ENCODE measurements around the gene TFF2. TPM values are rescaled to one million over a fixed set of nuclear protein-coding genes. Genes with fewer than 3 reads are reported as not detected.

The TFF2 gene
- total RNA-seq, 4 donors from 2014 or later = 0.68 TPM; not detected in 3

GRCh38 chr21:42350318-42350910 is 380 bp downstream of the TFF2 start:
- intact Hi-C loops (cut with DNase I; ENCODE audit: low total_unique reads) (no loop called here), in situ Hi-C loops (cut with MboI; ENCODE audit: low pct_ligation_motif_present in 1 of 4, low pct_unique_long_range_greater_than_20kb in 1 of 4, low sequenced_read_pairs in 3 of 4) (no loop called here)
- Histone ChIP-seq H3K36me3 (no peaks in the 10 kb centered on the region), H3K27ac (no peak overlapping the region), H3K4me3 (no peak overlapping the region), H3K4me1 (no peaks in the 10 kb centered on the region), H3K27me3 (no peaks in the 10 kb centered on the region), H3K9me3 (peaks cover 0 to 5% of the 10 kb centered on the region in 2 donors)
- 70 to 90% methylated on average over 4 to 11 of the region's 11 CpGs for WGBS, 2 donors (ENCODE audit: low coverage in 1 of 2)
- TF ChIP-seq EP300 (IDR thresholded peaks at IDR 0.05; ENCODE audit: low read depth) = no peak
- TF ChIP-seq POLR2A (IDR thresholded peaks at IDR 0.05) = no peak
- no peak for TF ChIP-seq POLR2AphosphoS5 (IDR thresholded peaks at IDR 0.05)
- TF ChIP-seq CTCF (IDR thresholded peaks at IDR 0.05) = no peak
- DNase-seq = no peak

GRCh38 chr21:42349420-42350317 is 1.1 kb downstream of the TFF2 start:
- Histone ChIP-seq H3K4me1 (no peaks in the 10 kb centered on the region), H3K9me3 (no peaks in the 10 kb centered on the region), H3K27me3 (no peaks in the 10 kb centered on the region), H3K27ac (no peak overlapping the region), H3K4me3 (no peak overlapping the region), H3K36me3 (no peaks in the 10 kb centered on the region)
- 73 to 81% methylated on average over 4 to 14 of the region's 14 CpGs for WGBS, 2 donors (ENCODE audit: low coverage in 1 of 2)
- TF ChIP-seq CTCF (IDR thresholded peaks at IDR 0.05) = no peak
- no peak for TF ChIP-seq POLR2AphosphoS5 (IDR thresholded peaks at IDR 0.05)
- no peak for TF ChIP-seq POLR2A (IDR thresholded peaks at IDR 0.05)
- TF ChIP-seq EP300 (IDR thresholded peaks at IDR 0.05; ENCODE audit: low read depth) = no peak
- DNase-seq = no peak
- intact Hi-C loops (cut with DNase I; ENCODE audit: low total_unique reads) (no loop called here), in situ Hi-C loops (cut with MboI; ENCODE audit: low pct_ligation_motif_present in 1 of 4, low pct_unique_long_range_greater_than_20kb in 1 of 4, low sequenced_read_pairs in 3 of 4) (no loop called here)

- no peaks in the 10 kb centered on the region for H3K36me3 ChIP-seq
- DNase-seq = no peak
- in situ Hi-C loops (cut with MboI; ENCODE audit: low pct_ligation_motif_present in 1 of 4, low pct_unique_long_range_greater_than_20kb in 1 of 4, low sequenced_read_pairs in 3 of 4) = no loop called here
- intact Hi-C loops (cut with DNase I; ENCODE audit: low total_unique reads) = no loop called here
- H3K4me1 ChIP-seq = no peaks in the 10 kb centered on the region
- H3K9me3 ChIP-seq = no peaks in the 10 kb centered on the region
- H3K27ac ChIP-seq = no peak overlapping the region
- no peak overlapping the region for H3K4me3 ChIP-seq
- WGBS, 2 donors (ENCODE audit: low coverage in 1 of 2) = 100% methylated on average over 2 of the region's 2 CpGs; no CpG with 5 or more reads in 1 of the 2 donors
- TF ChIP-seq POLR2A (IDR thresholded peaks at IDR 0.05) (no peak), EP300 (IDR thresholded peaks at IDR 0.05; ENCODE audit: low read depth) (no peak)
- H3K27me3 ChIP-seq = no peaks in the 10 kb centered on the region
These were observed 2.0 kb downstream of the TFF2 start for GRCh38 chr21:42348762-42349161.

GRCh38 chr21:42347601-42348327 is 3.0 kb downstream of the TFF2 start:
- intact Hi-C loops (cut with DNase I; ENCODE audit: low total_unique reads) (no loop called here), in situ Hi-C loops (cut with MboI; ENCODE audit: low pct_ligation_motif_present in 1 of 4, low pct_unique_long_range_greater_than_20kb in 1 of 4, low sequenced_read_pairs in 3 of 4) (no loop called here)
- Histone ChIP-seq H3K27ac (no peak overlapping the region), H3K36me3 (no peaks in the 10 kb centered on the region), H3K4me3 (no peak overlapping the region), H3K9me3 (no peaks in the 10 kb centered on the region), H3K4me1 (no peaks in the 10 kb centered on the region), H3K27me3 (no peaks in the 10 kb centered on the region)
- TF ChIP-seq POLR2A (IDR thresholded peaks at IDR 0.05) (no peak), EP300 (IDR thresholded peaks at IDR 0.05; ENCODE audit: low read depth) (no peak), POLR2AphosphoS5 (IDR thresholded peaks at IDR 0.05) (no peak), CTCF (IDR thresholded peaks at IDR 0.05) (no peak)
- 84 to 86% methylated on average over 5 to 21 of the region's 30 CpGs for WGBS, 2 donors (ENCODE audit: low coverage in 1 of 2)
- no peak for DNase-seq

All from transverse colon (tissue), 4 donors.